Nephron progenitor cell (in vitro differentiated cells): ENCODE data around the gene SLC4A1AP.

Experiments
- DNase-seq: peaks from one replicate; pipeline ENCODE4 v3.0.0; 2021
- H3K27ac Mint-ChIP-seq: 2 replicates; pipeline ENCODE4 v1.8.0; 2021; ENCODE audit warnings: mild to moderate bottlenecking, moderate library complexity, mixed read lengths
- H3K27me3 Mint-ChIP-seq: 2 replicates; pipeline ENCODE4 v1.8.0; 2021; ENCODE audit warnings: mild to moderate bottlenecking, low read depth, mixed read lengths; ENCODE audit not compliant: poor library complexity
- H3K36me3 Mint-ChIP-seq: 2 replicates; pipeline ENCODE4 v1.8.0; 2021; ENCODE audit warnings: low read depth, mixed read lengths
- H3K4me1 Mint-ChIP-seq: 2 replicates; pipeline ENCODE4 v1.8.0; 2021; ENCODE audit warnings: mixed read lengths
- H3K4me3 Mint-ChIP-seq: 2 replicates; pipeline ENCODE4 v1.8.0; 2021; ENCODE audit warnings: mild to moderate bottlenecking, moderate library complexity, mixed read lengths
- H3K9me3 Mint-ChIP-seq: 2 replicates; pipeline ENCODE4 v1.8.0; 2021; ENCODE audit warnings: mild to moderate bottlenecking, moderate library complexity, mixed read lengths
- TF ChIP-seq, protein P1 (sequence below): fragments of 200-600 bp; sonication (generic); IDR thresholded peaks from 2 replicates; pipeline ENCODE4 v1.5.0; 2021; ENCODE audit warnings: antibody characterized with exemption

SLC4A1AP gene

GRCh38 chr2:27729198-27729597 is 65.5 kb downstream of the SLC4A1AP start:
- H3K4me3 Mint-ChIP-seq, result no peak overlapping the region
- no peak overlapping the region for H3K27ac Mint-ChIP-seq
- TF ChIP-seq, protein P1, sequence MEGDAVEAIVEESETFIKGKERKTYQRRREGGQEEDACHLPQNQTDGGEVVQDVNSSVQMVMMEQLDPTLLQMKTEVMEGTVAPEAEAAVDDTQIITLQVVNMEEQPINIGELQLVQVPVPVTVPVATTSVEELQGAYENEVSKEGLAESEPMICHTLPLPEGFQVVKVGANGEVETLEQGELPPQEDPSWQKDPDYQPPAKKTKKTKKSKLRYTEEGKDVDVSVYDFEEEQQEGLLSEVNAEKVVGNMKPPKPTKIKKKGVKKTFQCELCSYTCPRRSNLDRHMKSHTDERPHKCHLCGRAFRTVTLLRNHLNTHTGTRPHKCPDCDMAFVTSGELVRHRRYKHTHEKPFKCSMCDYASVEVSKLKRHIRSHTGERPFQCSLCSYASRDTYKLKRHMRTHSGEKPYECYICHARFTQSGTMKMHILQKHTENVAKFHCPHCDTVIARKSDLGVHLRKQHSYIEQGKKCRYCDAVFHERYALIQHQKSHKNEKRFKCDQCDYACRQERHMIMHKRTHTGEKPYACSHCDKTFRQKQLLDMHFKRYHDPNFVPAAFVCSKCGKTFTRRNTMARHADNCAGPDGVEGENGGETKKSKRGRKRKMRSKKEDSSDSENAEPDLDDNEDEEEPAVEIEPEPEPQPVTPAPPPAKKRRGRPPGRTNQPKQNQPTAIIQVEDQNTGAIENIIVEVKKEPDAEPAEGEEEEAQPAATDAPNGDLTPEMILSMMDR, result no peak
- no peaks in the 10 kb centered on the region for H3K36me3 Mint-ChIP-seq
- no peaks in the 10 kb centered on the region for H3K9me3 Mint-ChIP-seq
- peak; percentile 18 for DNase-seq
- H3K4me1 Mint-ChIP-seq, result peaks cover 34% of the 10 kb centered on the region
- peaks cover 13% of the 10 kb centered on the region for H3K27me3 Mint-ChIP-seq

DNA sequence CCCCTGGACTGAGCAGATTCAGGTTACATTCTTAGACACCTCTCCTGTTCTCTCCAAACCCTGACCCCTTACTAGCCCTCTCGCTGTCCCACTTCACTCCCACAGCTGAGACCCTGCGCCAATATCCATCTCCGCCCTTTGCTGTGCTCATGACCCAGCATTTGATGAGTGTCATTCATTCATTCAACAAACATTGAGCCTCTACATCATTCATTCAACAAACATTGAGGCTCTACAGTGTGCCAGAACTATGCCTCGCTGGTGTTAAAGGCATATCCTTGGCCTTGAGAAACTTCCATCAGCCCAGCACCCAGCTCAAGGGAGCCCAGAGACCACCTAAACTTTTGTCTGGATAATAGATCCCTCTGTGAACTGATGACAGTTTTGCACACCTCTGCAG is 65.9 kb downstream of the SLC4A1AP start:
- Mint-ChIP-seq H3K4me1 (peaks cover 30% of the 10 kb centered on the region), H3K27me3 (peaks cover 16% of the 10 kb centered on the region), H3K4me3 (no peak overlapping the region), H3K36me3 (no peaks in the 10 kb centered on the region), H3K9me3 (no peaks in the 10 kb centered on the region), H3K27ac (no peak overlapping the region)
- no peak for DNase-seq
- TF ChIP-seq, protein P1, result no peak

GRCh38 chr2:27730261-27730662 is 66.6 kb downstream of the SLC4A1AP start:
- Mint-ChIP-seq H3K27ac (no peak overlapping the region), H3K36me3 (no peaks in the 10 kb centered on the region), H3K27me3 (peaks cover 22% of the 10 kb centered on the region), H3K9me3 (no peaks in the 10 kb centered on the region), H3K4me1 (peaks cover 29% of the 10 kb centered on the region), H3K4me3 (no peak overlapping the region)
- DNase-seq, result no peak
- TF ChIP-seq, protein P1, result no peak

DNA sequence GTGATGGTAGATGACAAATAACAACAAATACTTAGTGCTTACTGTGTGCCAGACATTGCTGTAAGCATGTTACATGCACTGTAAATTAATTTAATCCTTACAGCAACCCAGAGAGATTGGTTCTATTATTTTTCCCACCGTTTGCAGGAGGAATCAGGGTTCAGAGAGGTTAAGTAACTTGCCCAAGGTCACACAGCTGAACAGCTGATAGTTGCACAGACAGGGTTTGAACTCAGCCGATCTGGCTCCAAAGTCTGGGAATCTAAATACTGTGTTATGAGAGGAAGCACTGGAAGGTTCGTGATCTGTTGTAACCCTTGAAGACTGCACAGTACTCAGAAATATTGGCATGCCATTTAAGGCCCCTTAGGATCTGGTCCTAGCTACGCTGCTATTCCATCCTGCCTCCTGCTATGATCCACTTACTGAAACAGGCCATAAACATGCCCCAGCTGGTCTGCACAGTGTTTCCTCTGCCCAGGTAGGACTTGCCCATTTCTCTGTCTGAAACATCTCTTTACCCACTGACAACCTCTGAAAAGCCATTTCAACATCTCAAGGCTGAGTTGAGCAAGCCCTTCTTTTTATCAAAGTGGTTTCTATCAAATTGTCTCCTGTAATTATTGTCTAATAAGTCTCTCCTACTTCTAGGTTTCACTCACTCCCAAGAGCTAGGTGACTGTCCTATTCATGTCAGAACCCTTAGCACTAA is 67.4 kb downstream of the SLC4A1AP start:
- DNase-seq, result no peak
- Mint-ChIP-seq H3K9me3 (no peaks in the 10 kb centered on the region), H3K27ac (no peak overlapping the region), H3K27me3 (peaks cover 22% of the 10 kb centered on the region), H3K4me3 (no peak overlapping the region), H3K4me1 (peaks cover 27% of the 10 kb centered on the region), H3K36me3 (no peaks in the 10 kb centered on the region)
- TF ChIP-seq, protein P1, result no peak

- H3K27ac Mint-ChIP-seq, result no peak overlapping the region
- peaks cover 5% of the 10 kb centered on the region for H3K36me3 Mint-ChIP-seq
- H3K27me3 Mint-ChIP-seq, result peaks cover 19% of the 10 kb centered on the region
- DNase-seq, result no peak
- peaks cover 5% of the 10 kb centered on the region for H3K9me3 Mint-ChIP-seq
- peaks cover 32% of the 10 kb centered on the region for H3K4me1 Mint-ChIP-seq
- TF ChIP-seq, protein P1, result no peak
- no peak overlapping the region for H3K4me3 Mint-ChIP-seq
Observed at GRCh38 chr2:27734305-27734704, 70.6 kb downstream of the SLC4A1AP start.
